22Rv1 (cell line): ENCODE measurements around the gene NUDT16L1.

ENCODE experiments used
- CTCF ChIP-seq: fragments of 450-650 bp; IDR thresholded peaks from 2 replicates; pipeline ENCODE4 v1.5.1; 2017; ENCODE audit warnings: mild to moderate bottlenecking
- ZFX ChIP-seq: fragments of 450-650 bp; IDR thresholded peaks from 2 replicates; pipeline ENCODE4 v1.6.1; 2017; ENCODE audit warnings: antibody characterized with exemption, borderline replicate concordance

- TF ChIP-seq CTCF (no peak), ZFX (no peak)
Measured at GRCh38 chr16:4654964-4655590, 38.3 kb upstream of the NUDT16L1 start.
